ENCODE data around the gene CRHR1.

CRHR1 gene

GRCh38 chr17:45867702-45868101, 83.6 kb downstream of the CRHR1 start:
- no peak for DNase-seq (ENCODE audit: low spot score)

- DNase-seq (ENCODE audit: low spot score): no peak
These were observed 84.2 kb downstream of the CRHR1 start for GRCh38 chr17:45868276-45868675.

GRCh38 chr17:45869676-45870341, 85.7 kb downstream of the CRHR1 start:
- no peak for DNase-seq (ENCODE audit: low spot score)

- DNase-seq (ENCODE audit: low spot score): no peak
These were observed 86.3 kb downstream of the CRHR1 start for GRCh38 chr17:45870342-45870974.

- DNase-seq (ENCODE audit: low spot score): no peak
These were observed 87.6 kb downstream of the CRHR1 start for GRCh38 chr17:45871718-45872117.

- DNase-seq (ENCODE audit: low spot score): no peak
These were observed 89.6 kb downstream of the CRHR1 start for GRCh38 chr17:45873728-45874127.

GRCh38 chr17:45874151-45874550, 90.0 kb downstream of the CRHR1 start:
- DNase-seq (ENCODE audit: low spot score): no peak

- DNase-seq (ENCODE audit: low spot score): no peak
These were observed 92.4 kb downstream of the CRHR1 start for GRCh38 chr17:45876539-45876938.

- no peak for DNase-seq (ENCODE audit: low spot score)
These were observed 93.3 kb downstream of the CRHR1 start for GRCh38 chr17:45877467-45877866.

GRCh38 chr17:45883063-45883462, 98.9 kb downstream of the CRHR1 start:
- no peak for DNase-seq (ENCODE audit: low spot score)

All from RKO (cell line).